Vagina (tissue), 2 donors: ENCODE data around the gene SFXN4.

Experiments used
- POLR2A ChIP-seq, 2 donors: fragments of 450-650 bp; IDR thresholded peaks; one replicate each; pipeline ENCODE4 v1.6.1; 2017; ENCODE audit warnings: antibody characterized with exemption in 2 of 2, mild to moderate bottlenecking in 2 of 2, moderate library complexity in 2 of 2
- TF ChIP-seq, protein P1 (sequence below), 3 experiments: fragments of 450-650 bp in 2 of 3; fragments of 200-600 bp in 1 of 3; sonication (generic) in 1 of 3; IDR thresholded peaks; one replicate each; pipeline ENCODE4 v1.5.1; 2017 to 2019; ENCODE audit warnings: antibody characterized with exemption in 3 of 3, mild to moderate bottlenecking in 2 of 3, moderate library complexity in 2 of 3

DNA sequence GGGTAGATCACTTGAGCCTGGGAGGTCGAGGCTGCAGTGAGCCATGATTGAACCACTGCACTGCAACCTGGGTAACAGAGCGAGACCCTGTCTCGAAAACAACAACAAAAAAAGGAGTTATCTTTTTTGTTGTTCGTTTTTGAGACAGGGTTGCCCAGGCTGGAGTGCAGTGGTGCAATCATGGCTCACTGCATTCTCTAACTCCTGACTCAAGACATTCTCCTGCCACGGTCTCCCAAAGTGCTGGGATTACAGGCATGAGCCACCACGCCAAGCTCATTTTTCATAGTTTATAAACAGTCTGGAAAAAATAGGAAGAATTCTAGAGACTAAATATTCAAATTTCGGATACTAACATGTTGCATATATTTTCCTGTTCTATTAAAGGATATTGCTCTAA is 29.4 kb downstream of the SFXN4 start:
- TF ChIP-seq POLR2A (IDR thresholded peaks at IDR 0.05) = no peak
- TF ChIP-seq, protein P1, sequence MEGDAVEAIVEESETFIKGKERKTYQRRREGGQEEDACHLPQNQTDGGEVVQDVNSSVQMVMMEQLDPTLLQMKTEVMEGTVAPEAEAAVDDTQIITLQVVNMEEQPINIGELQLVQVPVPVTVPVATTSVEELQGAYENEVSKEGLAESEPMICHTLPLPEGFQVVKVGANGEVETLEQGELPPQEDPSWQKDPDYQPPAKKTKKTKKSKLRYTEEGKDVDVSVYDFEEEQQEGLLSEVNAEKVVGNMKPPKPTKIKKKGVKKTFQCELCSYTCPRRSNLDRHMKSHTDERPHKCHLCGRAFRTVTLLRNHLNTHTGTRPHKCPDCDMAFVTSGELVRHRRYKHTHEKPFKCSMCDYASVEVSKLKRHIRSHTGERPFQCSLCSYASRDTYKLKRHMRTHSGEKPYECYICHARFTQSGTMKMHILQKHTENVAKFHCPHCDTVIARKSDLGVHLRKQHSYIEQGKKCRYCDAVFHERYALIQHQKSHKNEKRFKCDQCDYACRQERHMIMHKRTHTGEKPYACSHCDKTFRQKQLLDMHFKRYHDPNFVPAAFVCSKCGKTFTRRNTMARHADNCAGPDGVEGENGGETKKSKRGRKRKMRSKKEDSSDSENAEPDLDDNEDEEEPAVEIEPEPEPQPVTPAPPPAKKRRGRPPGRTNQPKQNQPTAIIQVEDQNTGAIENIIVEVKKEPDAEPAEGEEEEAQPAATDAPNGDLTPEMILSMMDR (IDR thresholded peaks at IDR 0.05) = no peak
